ENCODE data around the gene RUNX1. TPM values are rescaled to one million over a fixed set of nuclear protein-coding genes. Genes with fewer than 3 reads are reported as not detected.
A peak's percentile ranks its signal among the peaks of the same experiment; 100 is the strongest.

The RUNX1 gene
- total and polyA plus RNA-seq, 10 of the 15 experiments (the other 5 are each of a cell fraction or from before 2014, with no cell fraction given) = 0.90 to 15.2 (median 4.1) TPM

GRCh38 chr21:34973685-34974084 lies 75.4 kb downstream of the RUNX1 start (continued):
- TF ChIP-seq NBN (IDR thresholded peaks at IDR 0.05) (no peak), E2F4 (IDR thresholded peaks at IDR 0.05; ENCODE audit: low read depth, low read length) (no peak), ZNF207 (IDR thresholded peaks at IDR 0.05; ENCODE audit: borderline replicate concordance) (no peak), SMARCA5 (IDR thresholded peaks at IDR 0.05) (no peak), MYC (IDR thresholded peaks at IDR 0.05; ENCODE audit: insufficient read depth, insufficient read length, insufficient replicate concordance, low read length, severe bottlenecking) (no peak), POLR2AphosphoS2 (IDR thresholded peaks at IDR 0.05; ENCODE audit: low read depth, low read length) (no peak), RELA (IDR thresholded peaks at IDR 0.05; ENCODE audit: borderline replicate concordance, partially characterized antibody) (no peak), ETV6 (conservative IDR thresholded peaks at IDR 0.05 in 1 of 2, IDR thresholded peaks at IDR 0.05 in 1 of 2; ENCODE audit: borderline replicate concordance in 1 of 2, low read depth in 1 of 2) (no peak)

GRCh38 chr21:34971656-34972055 lies 77.4 kb downstream of the RUNX1 start:
- H3K27me3 ChIP-seq (replicated peaks in 1 of 2; ENCODE audit: control insufficient read depth in 2 of 2, insufficient read depth in 2 of 2, low read length in 1 of 2) = peaks cover 0 to 2% of the 10 kb centered on the region in 2 experiments; a peak in 2 of 4 replicates
- no TSS peak for BruUV-seq (replicated peaks)

More at GRCh38 chr21:34971656-34972055, 77.4 kb downstream of the RUNX1 start:
- Histone ChIP-seq H3K9me3 (replicated peaks; ENCODE audit: control insufficient read depth, insufficient read depth, low read length) (no peaks in the 10 kb centered on the region), H3K27ac (ENCODE audit: control insufficient read depth, insufficient read depth) (no peak overlapping the region), H3K4me3 (no peak overlapping the region), H4K20me1 (ENCODE audit: control insufficient read depth, insufficient read depth) (no peaks in the 10 kb centered on the region), H3K9ac (ENCODE audit: control insufficient read depth, insufficient read depth, low read length) (no peak overlapping the region), H3K36me3 (ENCODE audit: control insufficient read depth in 2 of 2, insufficient read depth in 2 of 2, low read length in 1 of 2) (no peaks in the 10 kb centered on the region), H3K4me2 (ENCODE audit: control insufficient read depth, insufficient read depth) (no peak overlapping the region), H2AFZ (ENCODE audit: control insufficient read depth, low read depth, low read length) (no peak overlapping the region), H3K79me2 (ENCODE audit: control insufficient read depth, insufficient read depth, low read length) (no peaks in the 10 kb centered on the region), H3K4me1 (ENCODE audit: control insufficient read depth, insufficient read depth, low read length) (peaks cover 39% of the 10 kb centered on the region)
- SMC1A ChIA-PET (ENCODE audit: uncharacterized antibody, unreplicated experiment) = no interaction called here
- 94% methylated on average over 1 of the region's 1 CpG for WGBS (ENCODE audit: insufficient coverage, insufficient replicate concordance, low lambda C conversion rate, missing lambda C conversion rate)
- in situ Hi-C loops (cut with MboI) = no loop called here
- FAIRE-seq (no peak), ATAC-seq (no peak), DNase-seq (ENCODE audit: low read depth, low spot score) (no peak)
- TF ChIP-seq RUNX3 (IDR thresholded peaks at IDR 0.05; ENCODE audit: low read length) (peak; percentile 59), POU2F2 (IDR thresholded peaks at IDR 0.05; ENCODE audit: borderline replicate concordance, low read depth, low read length) (no peak)
- CTCF ChIA-PET = no interaction called here
- intact Hi-C loops (cut with micrococcal nuclease; ENCODE audit: unreplicated experiment) = no loop called here
- POLR2A ChIA-PET = interaction anchor here (0.5 kb wide), 1 partner anchor 387 kb away, joined by 3 read pairs; no protein-coding TSS in a partner anchor
- RAD21 ChIA-PET (ENCODE audit: unreplicated experiment) = no interaction called here

Measured in GM12878 (cell line).